Right renal cortex interstitium (tissue), 3 donors: ENCODE results near the gene KCMF1. TPM values are rescaled to one million over a fixed set of nuclear protein-coding genes. Genes with fewer than 3 reads are reported as not detected.

Source experiments
- DNase-seq, 3 donors: peaks; one replicate each; pipeline ENCODE4 v3.0.0-alpha.2; 2013; ENCODE audit warnings: low read depth in 3 of 3, low spot score in 2 of 3
- polyA plus RNA-seq, 3 donors: library from polyadenylated mRNA; unstranded; fragments of 120-200 nt; gene quantifications; one replicate each; pipeline ENCODE4 v1.2.1, GENCODE V29; 2013; ENCODE audit not compliant: insufficient read length in 3 of 3

The KCMF1 gene
- polyA plus RNA-seq, 3 donors: 58.9 to 62.8 (median 62.4) TPM

DNA sequence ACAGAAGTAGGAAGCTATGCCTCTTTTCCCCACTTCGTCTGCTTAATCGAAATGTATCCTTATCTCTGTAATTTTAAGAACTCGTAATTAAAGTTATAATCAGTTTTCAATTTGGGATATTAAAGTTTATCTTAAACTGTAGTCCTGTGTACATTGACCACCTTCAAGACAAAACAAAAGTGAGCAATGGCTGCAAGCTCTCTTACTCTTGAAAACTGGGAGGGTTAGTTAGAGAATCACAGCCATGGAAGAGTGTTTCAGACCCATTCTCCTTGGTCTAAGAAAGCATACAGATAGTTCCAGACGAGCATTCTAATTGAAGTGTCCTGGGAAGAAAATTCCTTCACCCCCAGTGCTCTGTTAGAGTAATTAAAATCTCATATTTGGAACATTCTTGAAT lies 2.0 kb downstream of the KCMF1 start:
- DNase-seq: no peak

DNA sequence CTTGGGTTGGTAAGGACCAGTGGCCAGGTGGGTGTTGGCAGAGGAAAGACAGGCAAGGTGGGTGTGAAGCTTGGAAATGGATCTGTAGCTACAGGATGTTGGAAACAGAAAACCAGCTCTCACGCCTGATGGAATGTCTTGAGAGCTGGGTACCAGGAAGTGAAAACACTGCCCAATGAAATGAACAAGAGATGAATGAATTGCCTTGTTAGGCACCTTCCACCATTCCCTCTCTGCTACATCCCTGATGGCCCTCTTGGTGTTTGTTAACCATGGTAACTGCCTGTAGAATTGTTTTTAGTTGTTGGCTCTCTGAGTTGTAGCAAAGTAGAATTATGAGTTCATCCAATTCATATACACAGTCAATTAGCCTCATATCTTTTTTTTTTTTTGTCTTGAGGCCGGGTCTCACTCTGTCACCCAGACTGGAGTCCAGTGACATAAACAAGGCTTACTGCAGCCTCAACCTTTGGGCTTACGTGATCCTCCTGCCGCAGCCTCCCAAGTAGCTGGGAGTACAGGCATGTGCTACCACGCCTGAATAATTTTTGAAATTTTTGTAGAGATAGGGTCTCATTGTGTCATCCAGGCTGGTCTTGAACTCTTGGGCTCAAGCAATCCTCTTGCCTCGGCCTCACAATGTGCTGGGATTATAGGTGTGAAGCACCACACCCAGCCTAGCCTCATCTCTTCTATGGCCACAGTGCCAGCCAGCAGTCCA lies 9.5 kb downstream of the KCMF1 start:
- no peak for DNase-seq

DNA sequence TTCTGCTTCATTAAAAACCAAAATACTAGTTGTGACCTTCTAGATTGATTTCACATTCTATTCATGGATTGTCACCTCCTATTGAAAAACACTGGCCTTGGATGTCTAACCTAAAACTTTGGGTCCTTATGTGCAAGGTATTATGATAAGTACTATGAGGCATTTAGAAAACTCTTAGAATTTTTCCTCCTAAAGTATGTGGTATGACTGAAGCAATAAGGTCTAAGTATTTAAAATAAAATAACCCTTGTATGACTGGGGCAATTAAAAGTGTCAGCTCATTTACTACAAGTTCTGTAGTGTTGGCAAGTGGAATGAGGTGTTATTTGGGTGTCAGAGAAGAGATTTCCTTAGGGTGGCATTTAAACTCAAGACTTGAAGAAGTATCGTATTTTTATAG lies 15.1 kb downstream of the KCMF1 start:
- DNase-seq: no peak

DNA sequence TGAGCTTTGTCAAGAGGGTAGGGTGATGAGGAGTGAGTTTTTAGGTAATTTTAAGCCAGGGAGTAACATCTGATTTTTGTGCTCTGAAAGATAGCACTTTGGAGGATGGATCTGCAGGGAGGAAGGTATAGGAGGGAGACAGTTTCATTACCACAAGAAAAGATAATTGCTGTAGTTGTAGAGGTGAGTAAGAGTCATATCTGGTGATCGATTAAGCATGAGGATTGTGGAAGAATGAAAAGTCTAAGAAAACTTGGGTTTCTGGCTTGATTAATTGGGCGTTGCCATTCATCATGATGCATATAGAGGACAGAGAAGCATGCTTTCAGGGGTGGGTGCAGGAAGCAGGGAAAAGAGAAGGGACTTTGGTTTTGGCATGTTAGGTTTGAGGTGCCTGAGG lies 18.5 kb downstream of the KCMF1 start:
- no peak for DNase-seq

DNA sequence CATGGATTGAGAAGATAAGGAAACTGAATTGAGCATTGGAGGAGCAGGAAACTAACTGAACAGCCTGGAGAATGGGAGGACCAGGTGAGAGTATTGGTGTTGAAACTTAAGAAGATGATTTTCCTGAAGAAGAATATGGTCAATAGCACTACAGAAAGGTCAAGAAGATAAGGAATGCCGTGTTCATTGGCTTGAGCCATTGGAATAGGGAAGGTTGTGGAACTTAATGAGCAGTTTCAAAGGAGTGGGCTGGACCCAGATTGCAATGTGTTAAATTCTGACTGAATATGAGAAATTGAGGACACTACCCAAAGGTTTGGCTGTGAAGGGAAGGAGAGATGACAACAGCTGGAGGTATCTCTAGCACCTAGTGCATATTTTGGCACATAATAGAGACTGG lies 19.0 kb downstream of the KCMF1 start:
- DNase-seq: no peak

DNA sequence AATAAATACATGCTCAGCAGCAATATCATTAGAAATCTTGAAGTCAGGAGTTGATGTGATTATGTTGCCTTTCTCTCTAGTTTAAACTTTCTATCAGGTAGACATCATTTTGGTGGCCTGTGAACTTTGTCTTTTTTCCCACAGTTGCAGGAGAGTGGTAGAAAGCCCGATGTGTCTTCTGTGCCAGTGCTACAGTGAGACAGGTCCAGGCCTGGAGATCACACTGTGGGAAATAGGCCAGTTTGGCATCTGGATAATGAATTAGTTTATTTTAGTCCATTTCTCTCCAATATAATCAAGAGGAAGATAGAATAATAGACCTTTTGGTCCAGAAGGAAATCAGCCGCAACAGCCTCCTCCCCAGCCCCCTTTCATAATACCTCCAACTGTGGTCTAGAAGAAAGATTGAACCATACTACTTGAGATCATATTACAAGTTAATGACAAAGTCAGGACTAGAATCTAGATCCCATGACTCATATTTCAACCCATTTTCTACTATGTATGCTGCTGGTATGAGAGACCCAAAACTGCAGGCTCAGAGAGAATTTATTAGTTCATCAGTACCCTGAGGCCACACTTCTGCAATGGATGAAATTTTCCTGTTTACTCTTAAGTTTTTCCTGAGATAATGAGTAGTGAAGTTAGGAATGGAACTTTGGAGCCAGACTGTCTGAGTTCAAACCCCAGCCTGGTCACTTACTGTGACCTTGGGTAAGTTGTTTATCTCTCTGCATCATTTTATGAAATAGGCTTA lies 20.6 kb downstream of the KCMF1 start:
- DNase-seq: no peak

DNA sequence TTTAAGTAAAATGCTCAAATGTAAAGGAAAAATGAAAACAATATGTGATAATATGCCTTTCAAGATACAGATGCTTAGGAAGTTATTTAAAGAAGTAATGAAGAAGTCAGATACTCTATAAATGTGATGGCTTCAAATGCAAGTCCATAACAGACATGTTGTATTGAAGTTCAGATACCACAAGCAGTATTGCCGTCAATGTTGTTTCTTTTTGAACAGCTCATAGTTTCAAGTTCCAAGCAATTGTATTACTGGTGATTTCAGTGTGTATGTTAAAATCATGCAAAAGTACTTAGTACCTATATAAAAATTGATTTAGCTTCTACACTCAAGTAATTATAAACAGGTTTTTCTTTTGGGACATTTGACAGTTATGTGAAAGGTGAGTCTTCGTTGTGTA lies 24.9 kb downstream of the KCMF1 start:
- DNase-seq: no peak

DNA sequence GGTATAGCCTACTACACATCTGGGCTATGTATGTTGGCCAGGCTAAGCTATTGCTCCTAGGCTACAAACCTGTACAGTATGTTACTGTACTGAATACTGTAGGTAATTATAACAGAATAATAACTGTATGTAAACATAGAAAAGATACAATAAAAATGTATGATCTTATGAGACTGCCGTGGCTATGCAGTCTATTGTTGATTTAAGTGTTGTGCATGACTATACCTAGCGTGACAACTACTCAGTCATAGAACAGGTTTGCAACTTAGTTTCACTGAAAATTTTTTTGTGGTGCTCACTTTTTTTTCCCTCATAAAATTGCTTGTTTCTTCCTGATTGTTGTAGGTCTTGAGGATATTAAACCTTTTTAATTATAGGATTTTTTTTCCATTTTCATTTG lies 25.9 kb downstream of the KCMF1 start:
- no peak for DNase-seq

DNA sequence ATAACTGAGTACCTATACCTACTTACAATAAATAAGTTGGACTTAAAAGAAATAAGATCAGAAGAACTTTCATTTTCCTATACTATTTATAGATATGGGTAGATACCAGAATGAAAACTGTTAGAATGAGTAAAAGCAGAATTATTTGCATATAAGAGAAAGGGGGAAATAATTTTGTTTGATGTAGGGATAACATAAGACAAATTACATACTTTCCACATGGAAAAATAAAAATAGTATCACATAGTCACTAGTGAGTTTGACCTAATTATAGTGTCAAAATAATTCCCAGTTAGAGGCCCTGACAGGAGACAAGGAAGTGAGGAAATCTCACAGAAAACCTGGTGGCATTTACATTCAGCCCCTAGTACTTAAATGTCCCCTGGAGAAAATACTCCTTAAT lies 28.6 kb downstream of the KCMF1 start:
- no peak for DNase-seq

DNA sequence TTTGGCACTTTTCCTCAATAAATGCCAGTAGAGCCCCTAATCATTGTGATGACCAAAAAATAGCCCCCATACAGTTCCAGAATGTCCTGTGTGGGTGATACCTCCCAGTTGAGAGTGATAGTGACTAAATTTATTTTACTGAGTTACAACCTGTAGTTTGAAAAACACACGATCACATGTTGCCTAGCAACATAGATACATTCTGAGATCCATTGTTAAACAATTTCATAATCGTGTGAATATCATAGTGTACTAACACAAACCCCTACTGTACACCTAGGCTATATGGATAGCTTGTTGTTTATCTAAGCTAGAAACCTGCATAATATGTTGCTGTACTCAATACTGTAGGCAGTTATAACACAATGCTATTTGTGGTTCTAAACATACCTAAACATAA lies 30.6 kb downstream of the KCMF1 start:
- DNase-seq: no peak

DNA sequence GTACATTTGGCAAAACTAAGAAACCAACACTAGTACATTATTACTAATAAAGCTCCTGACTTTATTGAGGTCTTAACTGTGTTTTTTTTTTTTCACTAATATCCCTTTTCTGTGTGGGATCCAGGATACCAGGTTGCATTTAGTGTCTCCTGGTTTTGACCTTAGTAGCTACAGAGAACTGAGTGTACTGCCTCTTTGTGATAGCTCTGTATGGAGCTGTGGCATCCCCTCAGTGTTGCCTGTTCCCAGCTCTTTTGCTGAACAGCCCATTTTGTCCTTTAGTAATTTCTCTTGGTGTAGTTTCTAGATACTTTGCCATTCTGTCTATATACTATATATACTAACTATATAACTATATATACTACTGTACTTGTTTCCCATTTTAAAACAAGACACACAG lies 31.6 kb downstream of the KCMF1 start:
- DNase-seq: no peak

DNA sequence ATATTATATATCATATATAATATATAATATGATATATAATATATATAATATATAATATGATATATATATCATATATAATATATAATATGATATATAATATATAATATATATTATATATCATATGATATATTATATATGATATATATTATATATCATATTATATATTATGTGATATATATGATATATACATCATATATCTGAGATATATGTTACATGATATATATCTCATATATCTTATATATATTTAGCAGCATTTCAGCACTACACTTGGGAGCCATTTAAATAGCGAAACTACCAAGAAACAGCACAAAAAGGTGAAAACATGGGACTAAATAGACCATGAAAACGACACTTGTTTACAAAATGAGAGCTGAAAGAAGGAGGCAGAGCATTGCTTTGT lies 37.3 kb downstream of the KCMF1 start:
- no peak for DNase-seq

DNA sequence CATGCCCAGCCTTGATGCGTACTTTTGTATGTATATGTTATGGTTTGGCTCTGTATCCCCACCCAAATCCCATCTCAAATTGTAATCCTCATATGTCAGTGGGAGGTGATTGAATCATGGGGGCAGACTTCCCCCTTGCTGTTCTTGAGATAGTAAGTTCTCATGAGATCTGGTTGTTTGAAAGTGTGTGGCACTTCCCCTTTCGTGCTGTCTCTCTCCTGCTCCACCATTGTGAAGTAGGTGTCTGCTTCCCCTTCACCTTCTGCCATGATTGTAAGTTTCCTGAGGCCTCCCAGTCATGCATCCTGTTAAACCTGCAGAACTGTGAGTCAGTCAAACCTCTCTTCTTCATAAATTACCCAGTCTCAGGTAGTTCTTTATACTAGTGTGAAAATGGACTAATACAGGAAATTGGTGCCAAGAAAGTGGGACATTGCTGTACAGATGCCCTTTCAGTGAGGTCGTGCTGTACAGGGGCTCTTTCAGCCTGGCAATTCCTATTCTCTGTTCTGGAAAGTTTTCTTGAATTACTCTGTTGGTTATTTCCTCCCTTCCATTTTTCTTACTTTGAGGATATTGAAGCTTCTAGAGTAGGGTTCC lies 38.2 kb downstream of the KCMF1 start:
- DNase-seq: no peak

DNA sequence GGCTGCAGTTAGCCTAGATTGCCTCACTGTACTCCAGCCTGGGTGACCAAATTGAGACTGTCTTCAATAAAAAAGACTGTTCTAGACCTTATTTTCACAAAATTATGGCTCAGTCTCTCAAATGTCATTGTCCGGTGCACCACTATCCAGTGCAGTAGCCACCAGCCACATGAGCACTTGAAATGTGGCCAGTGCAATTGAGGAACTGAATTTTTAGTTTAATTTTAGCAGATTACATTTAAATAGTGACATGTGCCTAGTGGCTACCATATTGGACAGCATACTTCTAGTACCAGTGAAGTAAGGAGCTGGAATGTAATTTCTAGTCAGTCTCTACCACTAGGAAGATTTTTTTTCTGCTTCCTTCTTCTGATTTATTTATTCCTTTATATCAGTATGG lies 39.4 kb downstream of the KCMF1 start:
- DNase-seq: no peak

DNA sequence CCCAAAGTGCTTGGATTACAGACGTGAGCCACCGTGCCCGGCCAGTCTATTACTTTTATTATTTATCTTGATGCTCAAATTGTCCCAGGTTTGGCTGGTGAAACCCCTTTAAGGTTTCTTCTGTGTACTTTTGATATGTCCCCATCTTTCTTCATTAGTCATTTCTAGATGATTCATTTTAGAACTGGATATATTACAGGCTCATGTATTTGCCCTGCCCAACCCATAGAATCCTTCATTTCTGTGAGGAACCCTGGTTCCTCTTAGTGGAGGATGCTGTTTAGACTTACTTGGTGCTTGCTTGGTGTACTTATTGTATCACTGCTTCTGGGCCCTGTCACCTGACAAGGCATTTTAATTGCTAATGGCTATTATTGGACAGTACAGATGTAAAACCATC lies 40.1 kb downstream of the KCMF1 start:
- DNase-seq: no peak

DNA sequence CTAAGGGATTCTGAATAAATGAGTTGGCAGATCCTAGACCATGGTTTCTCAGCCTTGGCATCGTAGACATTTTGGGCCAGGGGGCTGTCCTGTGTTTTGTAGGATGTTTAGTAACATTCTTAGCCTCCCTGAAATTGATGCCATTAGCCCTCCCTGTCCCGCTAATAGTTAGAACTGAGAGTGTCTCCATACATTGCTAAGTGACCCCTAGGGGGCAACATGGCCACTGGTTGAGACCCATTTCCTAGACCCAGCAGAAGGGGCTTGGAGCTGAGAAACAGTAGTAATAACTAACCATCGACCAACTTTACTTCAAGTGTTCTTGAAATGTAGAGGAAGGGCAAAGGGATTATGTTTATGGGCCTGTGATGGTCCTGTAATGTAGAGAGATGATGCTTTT lies 40.8 kb downstream of the KCMF1 start:
- no peak for DNase-seq

DNA sequence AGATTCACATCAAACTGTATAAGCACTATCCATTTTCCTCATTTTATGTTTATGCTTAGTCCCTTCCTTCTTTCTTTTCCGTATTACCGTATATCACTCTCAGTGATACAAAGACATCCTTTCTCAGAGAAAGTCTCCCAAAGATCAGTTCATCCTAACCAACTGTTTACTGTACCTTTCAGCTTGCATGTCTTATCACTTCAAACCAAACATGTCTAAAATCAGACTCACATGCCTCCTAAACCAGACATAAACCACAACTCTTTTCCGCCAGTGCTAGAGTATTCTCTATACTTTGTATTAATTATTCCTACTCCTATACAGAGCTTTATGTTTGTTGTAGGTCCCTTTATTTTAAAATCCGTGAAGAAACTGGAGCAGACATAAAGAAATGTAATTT lies 41.5 kb downstream of the KCMF1 start:
- no peak for DNase-seq

DNA sequence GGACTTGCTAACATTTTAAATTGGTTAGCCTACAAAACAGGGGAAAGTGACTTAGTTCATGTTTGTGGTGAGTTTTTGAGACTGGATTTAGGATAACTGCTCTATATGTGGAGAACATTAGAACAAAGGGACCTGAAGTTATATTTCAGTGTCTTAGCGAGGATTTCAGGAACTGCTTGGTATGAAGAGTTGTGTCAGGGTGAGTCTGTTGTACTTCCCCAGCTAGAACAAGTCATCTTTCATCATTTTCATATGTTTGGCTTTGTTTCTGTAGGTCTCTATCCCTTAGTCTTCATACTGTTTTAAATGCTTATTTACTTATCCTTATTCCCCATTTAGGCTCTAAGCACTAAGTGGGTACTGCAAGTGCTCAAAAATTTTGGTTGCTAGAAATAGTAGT lies 41.9 kb downstream of the KCMF1 start:
- no peak for DNase-seq

DNA sequence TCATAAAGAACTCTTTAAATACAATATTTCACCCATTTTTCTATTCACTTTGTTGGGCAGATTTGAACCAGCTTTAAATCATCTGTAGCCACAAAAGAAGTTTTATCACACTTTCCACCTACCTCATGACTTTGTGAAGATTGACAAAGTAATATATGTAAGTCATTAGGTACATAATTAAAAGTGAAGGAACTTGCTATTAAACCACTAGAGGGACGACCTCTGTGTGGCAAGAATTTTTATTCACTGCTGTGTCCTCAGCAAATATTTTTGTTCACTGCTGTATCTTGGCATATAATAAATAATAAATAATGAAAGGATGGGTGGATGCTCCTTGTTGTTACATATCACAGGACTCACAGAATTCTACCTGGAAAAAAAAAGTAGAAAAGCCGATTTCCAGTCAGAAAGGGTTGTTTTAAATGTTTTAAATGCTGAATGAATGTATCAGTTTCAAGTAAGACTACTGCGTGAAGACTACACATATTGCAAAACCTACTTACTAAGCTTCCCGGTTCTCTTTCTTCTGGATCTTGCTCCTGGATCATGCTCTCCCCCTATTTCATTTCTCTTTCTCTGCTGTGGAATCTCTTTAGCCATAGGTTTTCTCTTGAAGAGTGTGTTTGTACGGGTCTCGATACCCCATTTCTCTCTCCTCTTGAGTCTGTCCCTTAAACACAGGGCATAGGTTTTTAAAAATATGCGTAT lies 44.8 kb downstream of the KCMF1 start:
- no peak for DNase-seq

DNA sequence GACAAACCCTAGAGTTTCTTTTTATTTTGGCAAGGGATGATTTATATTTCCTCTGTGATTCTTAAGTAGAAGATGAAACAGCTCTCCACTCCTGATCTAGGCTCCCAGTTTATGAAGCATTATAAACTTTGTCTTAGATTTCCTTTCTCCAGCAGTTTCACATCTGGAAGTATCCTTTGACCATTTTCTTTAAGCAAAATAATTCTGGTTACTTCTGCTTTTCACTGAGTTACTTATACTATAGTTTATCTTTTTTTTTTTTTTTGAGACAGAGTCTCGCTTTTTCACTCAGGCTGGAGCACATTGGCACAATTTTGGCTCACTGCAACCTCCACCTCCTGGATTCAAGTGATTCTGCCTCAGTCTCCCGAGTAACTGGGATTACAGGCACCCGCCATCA lies 45.5 kb downstream of the KCMF1 start:
- DNase-seq: no peak

DNA sequence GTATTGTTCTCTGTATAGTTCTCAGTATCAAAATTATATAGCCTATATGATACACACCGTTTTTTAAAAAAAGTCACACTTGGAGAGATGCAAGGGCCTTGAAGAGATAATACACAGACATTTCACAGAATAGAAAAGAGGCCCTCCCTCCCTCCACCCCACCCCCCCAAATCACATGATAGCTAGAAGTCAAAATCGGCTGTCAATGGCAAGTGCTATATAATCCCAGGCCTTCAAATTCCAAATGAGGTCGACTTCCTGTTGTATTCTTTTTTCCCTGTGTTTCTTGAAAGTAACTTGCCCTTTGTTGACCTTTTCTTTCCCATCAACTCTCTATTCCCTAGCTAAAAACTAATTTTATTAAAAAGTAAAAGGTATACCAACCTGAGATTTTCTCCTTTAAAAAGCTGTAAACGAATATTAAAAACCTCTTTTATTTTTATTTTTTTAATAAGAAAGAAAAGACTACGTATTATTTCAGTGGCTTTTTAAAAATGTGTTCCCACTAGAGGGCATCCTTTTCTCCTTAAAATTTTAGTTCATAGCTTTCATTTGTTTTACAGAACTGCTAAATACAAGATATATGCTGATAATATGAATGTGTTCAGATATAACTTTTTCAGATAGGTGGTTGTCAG lies 46.6 kb downstream of the KCMF1 start:
- no peak for DNase-seq
